MM.1S (cell line): Measurements from ENCODE around the gene UGCG.
A peak's percentile ranks its signal among the peaks of the same experiment; 100 is the strongest.

ENCODE experiments used
- DNase-seq: peaks from one replicate; pipeline ENCODE4 v3.0.0-alpha.2; 2015
- H2AFZ ChIP-seq: fragments of 300-600 bp; sonication (generic); 2 replicates; pipeline ENCODE4 v1.6.0; 2016; ENCODE audit warnings: antibody characterized with exemption, low read length
- H3F3A ChIP-seq: fragments of 300-600 bp; sonication (generic); 2 replicates; pipeline ENCODE4 v1.6.1; 2016; ENCODE audit warnings: mild to moderate bottlenecking, antibody characterized with exemption, low read length, moderate library complexity, mixed read lengths; ENCODE audit not compliant: insufficient read depth
- H3K27ac ChIP-seq: fragments of 300-600 bp; sonication (generic); 2 replicates; pipeline ENCODE4 v1.5.1; 2016; ENCODE audit warnings: mild to moderate bottlenecking, low read length
- H3K27me3 ChIP-seq: fragments of 300-600 bp; sonication (generic); replicated peaks from 2 replicates; pipeline ENCODE4 v1.6.0; 2016; ENCODE audit warnings: low read length; ENCODE audit not compliant: insufficient read depth
- H3K36me3 ChIP-seq: fragments of 300-600 bp; sonication (generic); replicated peaks from 2 replicates; pipeline ENCODE4 v1.6.1; 2016; ENCODE audit warnings: mild to moderate bottlenecking, low read length, mixed read lengths; ENCODE audit not compliant: insufficient read depth
- H3K4me1 ChIP-seq: fragments of 300-600 bp; sonication (generic); 2 replicates; pipeline ENCODE4 v1.6.1; 2016; ENCODE audit warnings: low read length, mixed read lengths
- H3K4me2 ChIP-seq: fragments of 300-600 bp; sonication (generic); 2 replicates; pipeline ENCODE4 v1.6.0; 2016; ENCODE audit warnings: low read depth, low read length
- H3K4me3 ChIP-seq: fragments of 300-600 bp; sonication (generic); 2 replicates; pipeline ENCODE4 v1.5.1; 2016; ENCODE audit warnings: low read length, mixed read lengths
- H3K79me2 ChIP-seq: fragments of 300-600 bp; sonication (generic); 2 replicates; pipeline ENCODE4 v1.6.1; 2016; ENCODE audit warnings: mixed run types, low read length, mixed read lengths
- H3K9ac ChIP-seq: fragments of 300-600 bp; sonication (generic); 2 replicates; pipeline ENCODE4 v1.6.1; 2016; ENCODE audit warnings: low read length, mixed read lengths
- H3K9me2 ChIP-seq: fragments of 300-600 bp; sonication (generic); replicated peaks from 2 replicates; pipeline ENCODE4 v1.6.1; 2016; ENCODE audit warnings: mild to moderate bottlenecking, low read length, mixed read lengths; ENCODE audit not compliant: insufficient read depth
- H3K9me3 ChIP-seq: fragments of 300-600 bp; sonication (generic); replicated peaks from 2 replicates; pipeline ENCODE4 v1.6.1; 2016; ENCODE audit warnings: mild to moderate bottlenecking, low read length, mixed read lengths; ENCODE audit not compliant: insufficient read depth
- H4K20me1 ChIP-seq: fragments of 300-600 bp; sonication (generic); 2 replicates; pipeline ENCODE4 v1.6.1; 2016; ENCODE audit warnings: mild to moderate bottlenecking, low read length, moderate library complexity, mixed read lengths; ENCODE audit not compliant: insufficient read depth
- EZH2 ChIP-seq: fragments of 300-600 bp; sonication (generic); optimal IDR thresholded peaks from 2 replicates; pipeline ENCODE3; 2017; ENCODE audit warnings: low read depth, mild to moderate bottlenecking, antibody characterized with exemption, low read length, mixed read lengths
- EZH2phosphoT487 ChIP-seq: fragments of 300-600 bp; sonication (generic); IDR thresholded peaks from 2 replicates; pipeline ENCODE4 v1.6.1; 2018; ENCODE audit warnings: antibody characterized with exemption, low read length
- TF ChIP-seq, protein P1 (sequence below): fragments of 300-600 bp; sonication (generic); IDR thresholded peaks from 2 replicates; pipeline ENCODE4 v1.5.1; 2016; ENCODE audit warnings: antibody characterized with exemption, low read length, mixed read lengths

The UGCG gene

DNA sequence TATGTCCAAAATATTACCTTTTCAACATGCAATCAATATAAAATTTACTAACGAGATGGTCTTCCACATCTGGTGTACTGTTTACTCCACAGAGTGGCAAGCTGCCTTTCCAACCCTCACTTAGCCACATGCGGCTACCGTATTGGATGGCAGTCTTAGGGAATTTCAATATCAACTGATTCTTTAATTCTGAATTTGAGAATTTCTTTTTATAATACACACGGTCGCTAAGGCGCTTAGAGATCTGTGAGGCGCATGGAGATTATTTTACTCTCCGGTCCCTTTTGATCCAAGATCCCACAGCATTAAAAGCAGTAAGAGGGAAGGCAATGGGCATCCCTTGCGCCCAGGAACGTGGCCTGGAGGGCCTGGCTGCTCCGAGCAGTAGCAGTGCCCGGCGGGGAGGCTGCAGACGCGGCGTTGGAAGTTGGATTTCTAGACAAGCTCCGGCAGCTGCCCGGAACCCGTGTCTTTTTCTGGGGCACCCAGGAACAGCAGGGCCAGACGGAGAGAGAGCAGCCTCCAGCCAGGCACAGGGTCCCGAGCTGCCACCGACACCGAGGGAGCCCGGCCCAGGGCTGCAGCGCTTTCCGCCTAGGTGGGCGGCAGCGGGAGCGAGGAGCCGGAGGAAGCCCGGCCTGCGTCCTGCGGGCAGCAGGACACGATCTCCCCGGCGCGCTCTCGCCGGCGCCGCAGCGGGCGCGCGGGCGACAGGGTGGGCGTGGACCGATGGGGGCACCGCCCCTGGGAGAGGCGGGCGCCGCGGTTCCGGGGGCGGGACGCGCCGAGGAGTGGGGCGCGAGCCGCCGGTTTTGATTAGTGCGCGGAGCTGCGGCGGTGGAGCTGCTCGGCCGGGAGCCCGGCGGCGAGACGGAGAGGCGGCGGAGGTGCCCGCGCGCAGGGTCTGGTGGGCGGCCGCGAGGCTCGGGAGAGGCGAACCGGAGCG is at the start of gene UGCG:
TSS of gene UGCG (plus strand) at position 819 of the 946 bp plus-strand sequence. CDS start 402 bp downstream, outside the sequence.
- H4K20me1 ChIP-seq: no peaks in the 10 kb centered on the region
- H3K79me2 ChIP-seq: peaks cover 44% of the 10 kb centered on the region
- H3K36me3 ChIP-seq: no peaks in the 10 kb centered on the region
- H3K9me3 ChIP-seq: no peaks in the 10 kb centered on the region
- peaks cover 16% of the 10 kb centered on the region for H3K4me1 ChIP-seq
- peaks cover 9% of the 10 kb centered on the region for H3F3A ChIP-seq
- TF ChIP-seq EZH2 (no peak), EZH2phosphoT487 (no peak)
- TF ChIP-seq, protein P1, sequence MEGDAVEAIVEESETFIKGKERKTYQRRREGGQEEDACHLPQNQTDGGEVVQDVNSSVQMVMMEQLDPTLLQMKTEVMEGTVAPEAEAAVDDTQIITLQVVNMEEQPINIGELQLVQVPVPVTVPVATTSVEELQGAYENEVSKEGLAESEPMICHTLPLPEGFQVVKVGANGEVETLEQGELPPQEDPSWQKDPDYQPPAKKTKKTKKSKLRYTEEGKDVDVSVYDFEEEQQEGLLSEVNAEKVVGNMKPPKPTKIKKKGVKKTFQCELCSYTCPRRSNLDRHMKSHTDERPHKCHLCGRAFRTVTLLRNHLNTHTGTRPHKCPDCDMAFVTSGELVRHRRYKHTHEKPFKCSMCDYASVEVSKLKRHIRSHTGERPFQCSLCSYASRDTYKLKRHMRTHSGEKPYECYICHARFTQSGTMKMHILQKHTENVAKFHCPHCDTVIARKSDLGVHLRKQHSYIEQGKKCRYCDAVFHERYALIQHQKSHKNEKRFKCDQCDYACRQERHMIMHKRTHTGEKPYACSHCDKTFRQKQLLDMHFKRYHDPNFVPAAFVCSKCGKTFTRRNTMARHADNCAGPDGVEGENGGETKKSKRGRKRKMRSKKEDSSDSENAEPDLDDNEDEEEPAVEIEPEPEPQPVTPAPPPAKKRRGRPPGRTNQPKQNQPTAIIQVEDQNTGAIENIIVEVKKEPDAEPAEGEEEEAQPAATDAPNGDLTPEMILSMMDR: no peak
- peak within 1 kb of the TSS; percentile 96 for H3K4me3 ChIP-seq
- H3K4me2 ChIP-seq: peak within 1 kb of the TSS; percentile 66
- peak within 1 kb of the TSS; percentile 61; the same call in 1 of the 2 replicates for H3K27ac ChIP-seq
- H2AFZ ChIP-seq: peak within 1 kb of the TSS; percentile 81
- peak within 1 kb of the TSS; percentile 69 for H3K9ac ChIP-seq
- DNase-seq: peak; percentile 89
- H3K27me3 ChIP-seq: no peaks in the 10 kb centered on the region
- no peaks in the 10 kb centered on the region for H3K9me2 ChIP-seq

DNA sequence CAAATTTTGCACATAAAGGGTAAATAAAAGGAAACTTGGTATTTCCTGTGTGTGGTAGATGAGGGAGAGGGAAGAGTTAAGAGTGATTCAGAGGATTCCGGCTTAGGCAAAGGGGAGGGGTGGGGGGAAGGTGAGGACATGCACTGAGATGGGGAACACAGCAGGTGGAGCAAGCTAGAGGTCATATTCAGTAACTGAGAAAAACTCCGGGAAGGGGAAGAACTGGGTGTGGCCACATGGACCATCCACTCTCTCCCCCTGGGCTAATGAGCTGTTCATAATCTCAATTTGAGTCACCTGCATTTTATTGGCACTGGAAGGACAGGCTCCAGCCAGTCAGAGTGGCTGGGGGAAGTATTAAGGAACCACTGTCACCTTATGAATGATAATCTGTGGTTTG is 45.1 kb upstream of the UGCG start:
- no peak overlapping the region for H2AFZ ChIP-seq
- no peaks in the 10 kb centered on the region for H3F3A ChIP-seq
- H3K79me2 ChIP-seq: no peaks in the 10 kb centered on the region
- no peaks in the 10 kb centered on the region for H3K36me3 ChIP-seq
- no peaks in the 10 kb centered on the region for H3K27me3 ChIP-seq
- H3K9me2 ChIP-seq: no peaks in the 10 kb centered on the region
- no peak overlapping the region for H3K27ac ChIP-seq
- no peak overlapping the region for H3K9ac ChIP-seq
- DNase-seq: no peak
- H3K9me3 ChIP-seq: no peaks in the 10 kb centered on the region
- H3K4me1 ChIP-seq: no peaks in the 10 kb centered on the region
- no peaks in the 10 kb centered on the region for H4K20me1 ChIP-seq
- no peak overlapping the region for H3K4me2 ChIP-seq
- TF ChIP-seq, protein P1: no peak
- TF ChIP-seq EZH2 (no peak), EZH2phosphoT487 (no peak)
- H3K4me3 ChIP-seq: no peak overlapping the region

DNA sequence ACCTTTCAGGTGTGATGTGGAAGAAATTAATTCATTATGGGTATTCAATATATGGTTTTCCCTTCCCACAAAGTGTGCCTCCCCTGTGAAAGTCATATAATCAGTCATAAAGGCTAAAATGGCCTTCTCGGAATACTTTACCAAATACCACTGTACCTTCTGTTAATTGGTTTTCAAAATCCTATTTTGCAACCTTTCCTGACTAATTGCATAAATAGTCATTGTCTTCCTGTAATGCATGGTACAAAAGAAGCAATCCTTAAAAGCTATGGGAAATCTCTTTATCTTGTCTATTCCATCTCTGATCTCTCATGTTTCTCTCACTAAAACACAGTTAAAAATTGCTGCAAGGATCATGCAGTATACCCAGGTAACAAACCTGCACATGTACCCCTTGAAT is 44.3 kb upstream of the UGCG start:
- TF ChIP-seq EZH2phosphoT487 (no peak), EZH2 (no peak)
- TF ChIP-seq, protein P1: no peak
- Histone ChIP-seq H4K20me1 (no peaks in the 10 kb centered on the region), H3K9ac (no peak overlapping the region), H3K36me3 (no peaks in the 10 kb centered on the region), H3K9me2 (no peaks in the 10 kb centered on the region), H2AFZ (no peak overlapping the region), H3K27ac (no peak overlapping the region), H3K27me3 (no peaks in the 10 kb centered on the region), H3K9me3 (no peaks in the 10 kb centered on the region), H3K4me1 (no peaks in the 10 kb centered on the region), H3F3A (no peaks in the 10 kb centered on the region), H3K4me2 (no peak overlapping the region), H3K4me3 (no peak overlapping the region), H3K79me2 (no peaks in the 10 kb centered on the region)
- DNase-seq: no peak
